K562 (cell line): ENCODE data around the gene RHOF. TPM values are rescaled to one million over a fixed set of nuclear protein-coding genes. Genes with fewer than 3 reads are reported as not detected.

ENCODE experiments used
- CCAR2 ChIP-seq: fragments of 200-400 bp; formaldehyde crosslinking; IDR thresholded peaks from 2 replicates; pipeline ENCODE4 v1.6.1; 2017; ENCODE audit warnings: mild to moderate bottlenecking, low read depth, low read length
- CEBPB ChIP-seq: fragments of 450-650 bp; IDR thresholded peaks from 2 replicates; pipeline ENCODE4 v1.6.1; 2016; ENCODE audit warnings: missing genetic modification characterization, missing compliant biosample characterization
- FOXK2 ChIP-seq, 2 experiments: fragments of 450-650 bp; IDR thresholded peaks in 1 of 2; conservative IDR thresholded peaks in 1 of 2; 2 replicates each; pipeline ENCODE4 v1.6.1; 2016; ENCODE audit warnings: low read depth in 2 of 2, mild to moderate bottlenecking in 1 of 2
- HEY1 ChIP-seq: fragments of 250-450 bp; sonication (Bioruptor Pico); IDR thresholded peaks from 2 replicates; pipeline ENCODE4 v1.5.0; 2020; ENCODE audit warnings: mild to moderate bottlenecking, moderate library complexity, borderline replicate concordance
- NFIC ChIP-seq: fragments of 450-650 bp; IDR thresholded peaks from 2 replicates; pipeline ENCODE4 v1.6.1; 2017; ENCODE audit warnings: mild to moderate bottlenecking, inconsistent platforms
- ZNF121 ChIP-seq: sonication (generic); formaldehyde crosslinking; conservative IDR thresholded peaks from 2 replicates; pipeline ENCODE4 v1.8.0; 2022; ENCODE audit warnings: missing genetic modification reagents
- ZNF143 ChIP-seq: sonication (generic); formaldehyde crosslinking; IDR thresholded peaks from 2 replicates; pipeline ENCODE4 v1.9.0; 2022; ENCODE audit warnings: mild to moderate bottlenecking, missing genetic modification reagents
- ZNF184 ChIP-seq: sonication (generic); formaldehyde crosslinking; IDR thresholded peaks from 2 replicates; pipeline ENCODE4 v1.5.0; 2020; ENCODE audit warnings: missing genetic modification reagents
- ZNF436 ChIP-seq: fragments of 250-450, 450-650 bp; sonication (Bioruptor Pico); formaldehyde crosslinking; IDR thresholded peaks from 2 replicates; pipeline ENCODE4 v1.7.0; 2020; ENCODE audit warnings: mild to moderate bottlenecking
- polyA plus RNA-seq, 8 experiments: library from polyadenylated mRNA; depleted of rRNA in 4 of 8; stranded (reverse) in 5 of 8; unstranded in 3 of 8; fragments of >200 nt; fragmentation: Nextera tagmentation in 2 of 8; fragmentation: Illumina TruSeq in 1 of 8; extraction: Ambion mirVana in 2 of 8; extraction: Trizol in 1 of 8; gene quantifications; 2 replicates each; pipeline versions ENCODE4 v1.2.1 to v1.2.3, GENCODE V29; 2011 to 2014; ENCODE audit warnings: inconsistent platforms in 1 of 8, missing spikeins in 1 of 8
- total RNA-seq, 7 experiments: library from RNA; depleted of rRNA in 6 of 7; stranded (reverse); fragments of >200 nt in 6 of 7; fragmentation: Illumina TruSeq in 2 of 7; extraction: Trizol in 2 of 7; gene quantifications; 2 replicates each; pipeline versions ENCODE4 v1.2.1 to v1.2.3, GENCODE V29; 2011 to 2021; ENCODE audit warnings: low replicate concordance in 1 of 7
- TF ChIP-seq, protein P1 (sequence below): sonication (generic); formaldehyde crosslinking; IDR thresholded peaks from 2 replicates; pipeline ENCODE4 v1.8.0; 2023; ENCODE audit warnings: mild to moderate bottlenecking, missing genetic modification reagents
- TF ChIP-seq, protein P2 (sequence below), 2 experiments: fragments of 450-650 bp; IDR thresholded peaks; 2 replicates each; pipeline ENCODE4 v1.6.1; 2016; ENCODE audit warnings: mild to moderate bottlenecking in 2 of 2, borderline replicate concordance in 1 of 2, low read depth in 1 of 2, moderate library complexity in 1 of 2
- TF ChIP-seq, protein P3 (sequence below), 2 experiments: fragments of 150-350 bp in 1 of 2; IDR thresholded peaks; 2 replicates each; pipeline ENCODE4 v1.6.1; 2012 to 2016; ENCODE audit warnings: low read depth in 2 of 2, low read length in 2 of 2, mild to moderate bottlenecking in 1 of 2, moderate library complexity in 1 of 2

RHOF gene
- total and polyA plus RNA-seq, 9 of the 15 experiments (the other 6 are each of a cell fraction or from before 2014, with no cell fraction given) = 0.13 to 10.1 (median 4.0) TPM

DNA sequence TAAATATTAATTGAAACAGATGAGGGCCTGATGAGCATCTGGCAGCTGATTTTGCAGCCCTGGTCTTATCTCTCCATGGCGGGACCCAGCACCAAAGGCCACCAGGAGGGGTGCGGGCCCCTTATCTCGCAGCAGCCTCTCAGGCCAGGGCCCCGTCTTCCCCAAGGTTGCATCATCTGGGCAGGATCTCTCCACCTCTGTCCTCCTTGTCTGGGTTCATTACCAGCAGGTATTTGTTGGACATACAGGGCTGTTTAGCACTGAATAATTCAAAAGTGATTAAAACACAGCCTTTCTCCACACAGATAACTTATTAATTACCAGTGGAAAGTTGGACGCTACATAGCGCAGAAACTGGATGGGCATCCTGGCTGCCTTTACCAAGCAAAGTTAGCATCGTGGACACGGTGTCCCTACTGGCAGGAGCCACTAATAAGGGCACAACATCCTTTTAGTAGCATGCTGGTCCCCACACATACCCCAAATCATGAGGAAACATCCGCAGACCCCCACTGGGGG lies 55.1 kb downstream of the RHOF start (continued):
- TF ChIP-seq, protein P1, sequence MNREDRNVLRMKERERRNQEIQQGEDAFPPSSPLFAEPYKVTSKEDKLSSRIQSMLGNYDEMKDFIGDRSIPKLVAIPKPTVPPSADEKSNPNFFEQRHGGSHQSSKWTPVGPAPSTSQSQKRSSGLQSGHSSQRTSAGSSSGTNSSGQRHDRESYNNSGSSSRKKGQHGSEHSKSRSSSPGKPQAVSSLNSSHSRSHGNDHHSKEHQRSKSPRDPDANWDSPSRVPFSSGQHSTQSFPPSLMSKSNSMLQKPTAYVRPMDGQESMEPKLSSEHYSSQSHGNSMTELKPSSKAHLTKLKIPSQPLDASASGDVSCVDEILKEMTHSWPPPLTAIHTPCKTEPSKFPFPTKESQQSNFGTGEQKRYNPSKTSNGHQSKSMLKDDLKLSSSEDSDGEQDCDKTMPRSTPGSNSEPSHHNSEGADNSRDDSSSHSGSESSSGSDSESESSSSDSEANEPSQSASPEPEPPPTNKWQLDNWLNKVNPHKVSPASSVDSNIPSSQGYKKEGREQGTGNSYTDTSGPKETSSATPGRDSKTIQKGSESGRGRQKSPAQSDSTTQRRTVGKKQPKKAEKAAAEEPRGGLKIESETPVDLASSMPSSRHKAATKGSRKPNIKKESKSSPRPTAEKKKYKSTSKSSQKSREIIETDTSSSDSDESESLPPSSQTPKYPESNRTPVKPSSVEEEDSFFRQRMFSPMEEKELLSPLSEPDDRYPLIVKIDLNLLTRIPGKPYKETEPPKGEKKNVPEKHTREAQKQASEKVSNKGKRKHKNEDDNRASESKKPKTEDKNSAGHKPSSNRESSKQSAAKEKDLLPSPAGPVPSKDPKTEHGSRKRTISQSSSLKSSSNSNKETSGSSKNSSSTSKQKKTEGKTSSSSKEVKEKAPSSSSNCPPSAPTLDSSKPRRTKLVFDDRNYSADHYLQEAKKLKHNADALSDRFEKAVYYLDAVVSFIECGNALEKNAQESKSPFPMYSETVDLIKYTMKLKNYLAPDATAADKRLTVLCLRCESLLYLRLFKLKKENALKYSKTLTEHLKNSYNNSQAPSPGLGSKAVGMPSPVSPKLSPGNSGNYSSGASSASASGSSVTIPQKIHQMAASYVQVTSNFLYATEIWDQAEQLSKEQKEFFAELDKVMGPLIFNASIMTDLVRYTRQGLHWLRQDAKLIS (CRISPR knock-in tag) = no peak
- TF ChIP-seq ZNF436 (CRISPR knock-in tag) = no peak
- no peak for TF ChIP-seq ZNF143 (CRISPR knock-in tag)
- TF ChIP-seq HEY1 (CRISPR knock-in tag) = no peak
- no peak for TF ChIP-seq FOXK2 (conservative IDR thresholded peaks at IDR 0.05 in 1 of 2, IDR thresholded peaks at IDR 0.05 in 1 of 2; ENCODE audit: low read depth in 2 of 2)
- TF ChIP-seq CEBPB = peak; percentile 98
- peak; percentile 86 for TF ChIP-seq NFIC
- TF ChIP-seq, protein P2, sequence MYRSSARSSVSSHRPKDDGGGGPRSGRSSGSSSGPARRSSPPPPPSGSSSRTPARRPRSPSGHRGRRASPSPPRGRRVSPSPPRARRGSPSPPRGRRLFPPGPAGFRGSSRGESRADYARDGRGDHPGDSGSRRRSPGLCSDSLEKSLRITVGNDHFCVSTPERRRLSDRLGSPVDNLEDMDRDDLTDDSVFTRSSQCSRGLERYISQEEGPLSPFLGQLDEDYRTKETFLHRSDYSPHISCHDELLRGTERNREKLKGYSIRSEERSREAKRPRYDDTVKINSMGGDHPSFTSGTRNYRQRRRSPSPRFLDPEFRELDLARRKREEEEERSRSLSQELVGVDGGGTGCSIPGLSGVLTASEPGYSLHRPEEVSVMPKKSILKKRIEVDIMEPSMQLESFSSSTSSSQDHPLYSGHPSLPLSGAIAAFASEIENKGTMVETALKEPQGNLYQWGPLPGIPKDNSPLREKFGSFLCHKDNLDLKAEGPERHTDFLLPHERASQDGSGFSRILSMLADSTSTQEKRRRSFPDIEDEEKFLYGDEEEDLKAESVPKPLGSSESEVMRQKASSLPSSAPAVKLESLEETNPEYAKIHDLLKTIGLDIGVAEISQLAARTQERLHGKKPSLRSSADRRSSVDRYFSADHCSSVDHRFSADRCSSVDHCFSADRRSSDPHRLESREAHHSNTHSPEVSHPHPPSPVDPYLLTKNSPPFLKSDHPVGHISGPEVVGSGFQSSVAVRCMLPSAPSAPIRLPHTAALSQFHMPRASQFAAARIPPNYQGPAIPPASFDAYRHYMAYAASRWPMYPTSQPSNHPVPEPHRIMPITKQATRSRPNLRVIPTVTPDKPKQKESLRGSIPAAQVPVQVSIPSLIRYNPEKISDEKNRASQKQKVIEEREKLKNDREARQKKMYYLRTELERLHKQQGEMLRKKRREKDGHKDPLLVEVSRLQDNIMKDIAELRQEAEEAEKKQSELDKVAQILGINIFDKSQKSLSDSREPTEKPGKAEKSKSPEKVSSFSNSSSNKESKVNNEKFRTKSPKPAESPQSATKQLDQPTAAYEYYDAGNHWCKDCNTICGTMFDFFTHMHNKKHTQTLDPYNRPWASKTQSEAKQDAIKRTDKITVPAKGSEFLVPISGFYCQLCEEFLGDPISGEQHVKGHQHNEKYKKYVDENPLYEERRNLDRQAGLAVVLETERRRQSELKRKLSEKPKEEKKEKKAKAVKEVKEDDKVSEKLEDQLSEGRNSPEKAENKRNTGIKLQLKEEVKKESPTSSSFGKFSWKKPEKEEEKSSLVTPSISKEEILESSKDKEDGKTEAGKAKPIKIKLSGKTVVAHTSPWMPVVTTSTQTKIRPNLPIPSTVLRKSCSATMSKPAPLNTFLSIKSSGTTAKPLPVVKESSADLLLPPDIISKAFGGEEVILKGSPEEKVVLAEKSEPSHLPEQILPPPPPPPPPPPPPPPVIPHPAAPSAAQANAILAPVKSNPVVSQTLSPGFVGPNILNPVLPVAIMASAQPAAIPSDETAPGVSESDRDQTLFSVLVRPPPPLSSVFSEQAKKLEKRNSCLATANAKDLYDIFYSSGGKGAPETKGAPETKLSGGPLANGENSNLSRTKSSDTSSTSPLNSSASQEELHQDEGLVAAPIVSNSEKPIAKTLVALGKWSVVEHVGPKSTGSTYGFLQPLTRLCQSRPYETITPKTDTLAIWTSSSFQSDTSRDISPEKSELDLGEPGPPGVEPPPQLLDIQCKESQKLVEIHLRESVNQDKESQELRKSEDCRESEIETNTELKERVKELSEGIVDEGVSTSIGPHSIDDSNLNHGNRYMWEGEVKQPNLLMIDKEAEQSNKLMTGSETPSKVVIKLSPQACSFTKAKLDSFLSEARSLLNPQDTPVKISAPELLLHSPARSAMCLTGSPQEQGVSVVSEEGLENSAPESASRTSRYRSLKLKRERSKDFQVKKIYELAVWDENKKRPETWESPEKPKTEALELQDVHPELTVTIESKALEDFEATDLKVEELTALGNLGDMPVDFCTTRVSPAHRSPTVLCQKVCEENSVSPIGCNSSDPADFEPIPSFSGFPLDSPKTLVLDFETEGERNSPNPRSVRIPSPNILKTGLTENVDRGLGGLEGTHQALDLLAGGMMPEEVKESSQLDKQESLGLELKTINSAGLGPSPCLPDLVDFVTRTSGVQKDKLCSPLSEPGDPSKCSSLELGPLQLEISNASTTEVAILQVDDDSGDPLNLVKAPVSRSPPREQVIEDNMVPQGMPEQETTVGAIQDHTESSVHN (IDR thresholded peaks at IDR 0.05; ENCODE audit: borderline replicate concordance in 1 of 2, low read depth in 1 of 2) = peak in 1 of 2 experiments; percentile 29; a peak in 1 of 4 replicates
- TF ChIP-seq, protein P3, sequence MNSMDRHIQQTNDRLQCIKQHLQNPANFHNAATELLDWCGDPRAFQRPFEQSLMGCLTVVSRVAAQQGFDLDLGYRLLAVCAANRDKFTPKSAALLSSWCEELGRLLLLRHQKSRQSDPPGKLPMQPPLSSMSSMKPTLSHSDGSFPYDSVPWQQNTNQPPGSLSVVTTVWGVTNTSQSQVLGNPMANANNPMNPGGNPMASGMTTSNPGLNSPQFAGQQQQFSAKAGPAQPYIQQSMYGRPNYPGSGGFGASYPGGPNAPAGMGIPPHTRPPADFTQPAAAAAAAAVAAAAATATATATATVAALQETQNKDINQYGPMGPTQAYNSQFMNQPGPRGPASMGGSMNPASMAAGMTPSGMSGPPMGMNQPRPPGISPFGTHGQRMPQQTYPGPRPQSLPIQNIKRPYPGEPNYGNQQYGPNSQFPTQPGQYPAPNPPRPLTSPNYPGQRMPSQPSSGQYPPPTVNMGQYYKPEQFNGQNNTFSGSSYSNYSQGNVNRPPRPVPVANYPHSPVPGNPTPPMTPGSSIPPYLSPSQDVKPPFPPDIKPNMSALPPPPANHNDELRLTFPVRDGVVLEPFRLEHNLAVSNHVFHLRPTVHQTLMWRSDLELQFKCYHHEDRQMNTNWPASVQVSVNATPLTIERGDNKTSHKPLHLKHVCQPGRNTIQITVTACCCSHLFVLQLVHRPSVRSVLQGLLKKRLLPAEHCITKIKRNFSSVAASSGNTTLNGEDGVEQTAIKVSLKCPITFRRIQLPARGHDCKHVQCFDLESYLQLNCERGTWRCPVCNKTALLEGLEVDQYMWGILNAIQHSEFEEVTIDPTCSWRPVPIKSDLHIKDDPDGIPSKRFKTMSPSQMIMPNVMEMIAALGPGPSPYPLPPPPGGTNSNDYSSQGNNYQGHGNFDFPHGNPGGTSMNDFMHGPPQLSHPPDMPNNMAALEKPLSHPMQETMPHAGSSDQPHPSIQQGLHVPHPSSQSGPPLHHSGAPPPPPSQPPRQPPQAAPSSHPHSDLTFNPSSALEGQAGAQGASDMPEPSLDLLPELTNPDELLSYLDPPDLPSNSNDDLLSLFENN (IDR thresholded peaks at IDR 0.05; ENCODE audit: low read depth in 2 of 2, low read length in 2 of 2) = peak in 1 of 2 experiments; percentile 90; a peak in 2 of 4 replicates
- TF ChIP-seq CCAR2 = no peak
- TF ChIP-seq ZNF184 (CRISPR knock-in tag) = no peak
- TF ChIP-seq ZNF121 (CRISPR knock-in tag) = no peak
